OCI-LY7 (cell line): ENCODE results near the gene TMEM167A. TPM values are rescaled to one million over a fixed set of nuclear protein-coding genes. Genes with fewer than 3 reads are reported as not detected.

ENCODE experiments used
- BruUV-seq: library from RNA; stranded (reverse); fragments of 400-500 nt; replicated peaks from 2 replicates; lab custom pipeline; 2021; lab: Mats Ljungman, UMichigan
- CTCF ChIA-PET: fragments of 300-600 bp; sonication (Branson Sonifier 250); formaldehyde crosslinking; loops from one replicate; lab custom pipeline; 2022; ENCODE audit warnings: antibody characterized with exemption; ENCODE audit not compliant: unreplicated experiment; lab: Charles Lee
- POLR2A ChIA-PET: fragments of 300-600 bp; sonication (Branson Sonifier 250); formaldehyde crosslinking; loops from one replicate; lab custom pipeline; 2022; ENCODE audit warnings: antibody characterized with exemption; lab: Charles Lee
- DNase-seq: peaks from one replicate; pipeline ENCODE4 v3.0.0-alpha.2; 2015; ENCODE audit warnings: low spot score
- H2AFZ ChIP-seq: fragments of 200-600 bp; sonication (generic), shearing (Covaris generic); 2 replicates; pipeline ENCODE4 v1.6.1; 2014; ENCODE audit warnings: mild to moderate bottlenecking, antibody characterized with exemption, low read length, moderate library complexity
- H3K27ac ChIP-seq: fragments of 200-600 bp; sonication (generic); 2 replicates; pipeline ENCODE4 v1.5.1; 2014; ENCODE audit warnings: mixed run types, low read depth, mild to moderate bottlenecking, moderate library complexity, low read length, inconsistent platforms; ENCODE audit not compliant: poor library complexity, severe bottlenecking
- H3K36me3 ChIP-seq: fragments of 200-600 bp; sonication (generic); 2 replicates; pipeline ENCODE4 v1.6.1; 2014; ENCODE audit warnings: mild to moderate bottlenecking, antibody characterized with exemption, low read length, moderate library complexity, mixed read lengths; ENCODE audit not compliant: insufficient read depth
- H3K4me1 ChIP-seq: fragments of 200-600 bp; sonication (generic); 2 replicates; pipeline ENCODE4 v1.5.1; 2014; ENCODE audit warnings: mild to moderate bottlenecking, low read length; ENCODE audit not compliant: insufficient read depth, poor library complexity, severe bottlenecking
- H3K4me2 ChIP-seq: fragments of 200-600 bp; sonication (generic); 2 replicates; pipeline ENCODE4 v1.6.1; 2014; ENCODE audit warnings: mild to moderate bottlenecking, low read length
- H3K4me3 ChIP-seq: fragments of 200-600 bp; sonication (generic); 2 replicates; pipeline ENCODE4 v1.5.1; 2014; ENCODE audit warnings: mild to moderate bottlenecking, low read depth, low read length; ENCODE audit not compliant: poor library complexity, severe bottlenecking
- H3K79me2 ChIP-seq: fragments of 200-600 bp; sonication (generic); 2 replicates; pipeline ENCODE4 v1.6.1; 2016; ENCODE audit warnings: low read depth, mild to moderate bottlenecking, low read length, moderate library complexity, mixed read lengths; ENCODE audit not compliant: insufficient read depth
- H3K9me2 ChIP-seq: fragments of 200-600 bp; sonication (generic); 2 replicates; pipeline ENCODE4 v1.6.1; 2016; ENCODE audit warnings: mild to moderate bottlenecking, low read length, mixed read lengths; ENCODE audit not compliant: insufficient read depth
- H3K9me3 ChIP-seq: fragments of 200-600 bp; sonication (generic); 2 replicates; pipeline ENCODE4 v1.6.1; 2014; ENCODE audit warnings: mild to moderate bottlenecking, mixed run types, low read length, mixed read lengths
- H4K20me1 ChIP-seq: fragments of 200-600 bp; sonication (generic); 2 replicates; pipeline ENCODE4 v1.6.1; 2014; ENCODE audit warnings: mild to moderate bottlenecking, antibody characterized with exemption, low read length, moderate library complexity, mixed read lengths; ENCODE audit not compliant: insufficient read depth
- CTCF ChIP-seq: fragments of 200-600 bp; sonication (generic); conservative IDR thresholded peaks from 2 replicates; pipeline ENCODE4 v1.5.1; 2014; ENCODE audit warnings: mild to moderate bottlenecking, antibody characterized with exemption, low read length, moderate library complexity, mixed read lengths
- EZH2phosphoT487 ChIP-seq: fragments of 200-600 bp; sonication (generic); IDR thresholded peaks from 2 replicates; pipeline ENCODE4 v1.6.1; 2018; ENCODE audit warnings: low read depth, borderline replicate concordance, mild to moderate bottlenecking, mixed run types, antibody characterized with exemption, low read length, moderate library complexity, mixed read lengths
- intact Hi-C: fragments of 100-400 bp; cut with micrococcal nuclease; formaldehyde crosslinking; loops from one replicate; pipeline ENCODE4 v1.10.0; 2022; ENCODE audit not compliant: unreplicated experiment
- total RNA-seq, 2 experiments: library from RNA; depleted of rRNA in 1 of 2; stranded (reverse); fragments of >200 nt in 1 of 2; shearing (Covaris generic) in 1 of 2; gene quantifications; 2 replicates each; pipeline ENCODE4 v1.2.3, GENCODE V29; 2014 to 2022

Gene TMEM167A
- total RNA-seq, 2 experiments from 2014 or later, result 20.4 to 55.7 TPM

GRCh38 chr5:83035373-83036100 lies 41.7 kb downstream of the TMEM167A start:
- POLR2A ChIA-PET, result no interaction called here
- Histone ChIP-seq H3K27ac (no peak overlapping the region), H3K4me1 (no peaks in the 10 kb centered on the region), H3K9me3 (no peaks in the 10 kb centered on the region), H3K9me2 (no peaks in the 10 kb centered on the region), H3K4me3 (no peak overlapping the region), H3K79me2 (no peaks in the 10 kb centered on the region), H3K4me2 (no peak overlapping the region), H2AFZ (no peak overlapping the region), H3K36me3 (no peaks in the 10 kb centered on the region), H4K20me1 (no peaks in the 10 kb centered on the region)
- TF ChIP-seq EZH2phosphoT487 (no peak), CTCF (no peak)
- DNase-seq, result no peak
- intact Hi-C loops, result no loop called here
- CTCF ChIA-PET, result no interaction called here
- no TSS peak for BruUV-seq

GRCh38 chr5:83034528-83035207 lies 42.5 kb downstream of the TMEM167A start:
- Histone ChIP-seq H3K4me3 (no peak overlapping the region), H3K27ac (no peak overlapping the region), H3K9me2 (no peaks in the 10 kb centered on the region), H2AFZ (no peak overlapping the region), H3K36me3 (no peaks in the 10 kb centered on the region), H3K9me3 (no peaks in the 10 kb centered on the region), H4K20me1 (no peaks in the 10 kb centered on the region), H3K79me2 (no peaks in the 10 kb centered on the region), H3K4me2 (no peak overlapping the region), H3K4me1 (no peaks in the 10 kb centered on the region)
- BruUV-seq, result no TSS peak
- intact Hi-C loops, result no loop called here
- CTCF ChIA-PET, result no interaction called here
- TF ChIP-seq EZH2phosphoT487 (no peak), CTCF (no peak)
- POLR2A ChIA-PET, result no interaction called here
- DNase-seq, result no peak

GRCh38 chr5:83034036-83034435 lies 43.2 kb downstream of the TMEM167A start:
- no peak for DNase-seq
- Histone ChIP-seq H3K27ac (no peak overlapping the region), H3K4me3 (no peak overlapping the region), H2AFZ (no peak overlapping the region), H3K79me2 (no peaks in the 10 kb centered on the region), H3K36me3 (no peaks in the 10 kb centered on the region), H3K9me2 (no peaks in the 10 kb centered on the region), H4K20me1 (no peaks in the 10 kb centered on the region), H3K9me3 (no peaks in the 10 kb centered on the region), H3K4me1 (no peaks in the 10 kb centered on the region), H3K4me2 (no peak overlapping the region)
- BruUV-seq, result no TSS peak
- CTCF ChIA-PET, result no interaction called here
- POLR2A ChIA-PET, result no interaction called here
- intact Hi-C loops, result no loop called here
- TF ChIP-seq EZH2phosphoT487 (no peak), CTCF (no peak)
